ENCODE measurements around the gene PIK3CB. TPM values are rescaled to one million over a fixed set of nuclear protein-coding genes. Genes with fewer than 3 reads are reported as not detected.

PIK3CB gene
- total and polyA plus RNA-seq, 2 of the 8 experiments (the other 6 are each of a cell fraction or from before 2014, with no cell fraction given) = 8.3 to 35.2 TPM

GRCh38 chr3:138834596-138835396, at the start of gene PIK3CB (continued):
- TF ChIP-seq MAX (IDR thresholded peaks at IDR 0.05) (peak; percentile 65), CREB1 (IDR thresholded peaks at IDR 0.05) (no peak), SUZ12 (IDR thresholded peaks at IDR 0.05; ENCODE audit: low read length) (no peak), TEAD4 (IDR thresholded peaks at IDR 0.05; ENCODE audit: low read depth, low read length) (peak; percentile 17; the same call in 1 of the 2 replicates), SP1 (IDR thresholded peaks at IDR 0.05; ENCODE audit: low read depth, low read length) (no peak), TAF7 (optimal IDR thresholded peaks at IDR 0.05; ENCODE audit: borderline replicate concordance, low read depth, low read length) (peak; percentile 57), POLR2AphosphoS5 (IDR thresholded peaks at IDR 0.05; ENCODE audit: low read depth, low read length) (peak; percentile 97), RNF2 (IDR thresholded peaks at IDR 0.05; ENCODE audit: borderline replicate concordance, low read depth, low read length, missing control alignments, poor library complexity, severe bottlenecking) (no peak), POU5F1 (IDR thresholded peaks at IDR 0.05; ENCODE audit: low read depth, low read length) (no peak), ATF3 (IDR thresholded peaks at IDR 0.05; ENCODE audit: insufficient read depth, low read depth, low read length) (no peak), TCF12 (IDR thresholded peaks at IDR 0.05; ENCODE audit: low read depth, low read length) (no peak), SIN3A (conservative IDR thresholded peaks at IDR 0.05 in 1 of 2, IDR thresholded peaks at IDR 0.05 in 1 of 2; ENCODE audit: low read depth in 1 of 2, low read length in 2 of 2) (peak in 1 of 2 experiments; percentile 59; a peak in 1 of 4 replicates), CBX5 (IDR thresholded peaks at IDR 0.05; ENCODE audit: low read depth, low read length) (no peak), JUND (IDR thresholded peaks at IDR 0.05; ENCODE audit: low read length) (no peak), POLR2A (IDR thresholded peaks at IDR 0.05; ENCODE audit: control extremely low read depth in 1 of 2, low read depth in 2 of 2, low read length in 2 of 2) (peak; percentile 91 to 94), GABPA (IDR thresholded peaks at IDR 0.05; ENCODE audit: borderline replicate concordance, insufficient read depth, low read length) (no peak), SIX5 (IDR thresholded peaks at IDR 0.05; ENCODE audit: low read depth, low read length) (no peak), CTCF (IDR thresholded peaks at IDR 0.05; ENCODE audit: control extremely low read depth in 1 of 3, insufficient read depth in 1 of 3, low read depth in 1 of 3, low read length in 3 of 3) (no peak), CTBP2 (IDR thresholded peaks at IDR 0.05; ENCODE audit: borderline replicate concordance, insufficient read depth, insufficient read length, low read length) (no peak), RXRA (IDR thresholded peaks at IDR 0.05; ENCODE audit: insufficient read depth, low read depth, low read length) (no peak), BACH1 (IDR thresholded peaks at IDR 0.05; ENCODE audit: low read length) (no peak)
